Esophagus squamous epithelium (tissue), 4 donors: ENCODE data around the gene AP2M1.

Experiments
- POLR2A ChIP-seq, 4 donors: fragments of 450-650 bp; IDR thresholded peaks; one replicate each; pipeline ENCODE4 v1.6.1; 2017; ENCODE audit warnings: antibody characterized with exemption in 4 of 4, mild to moderate bottlenecking in 4 of 4, moderate library complexity in 3 of 4
- TF ChIP-seq, protein P1 (sequence below), 6 experiments: fragments of 450-650 bp in 4 of 6; fragments of 200-600 bp in 2 of 6; sonication (generic) in 2 of 6; IDR thresholded peaks; one replicate each; pipeline ENCODE4 v1.5.1; 2016 to 2019; ENCODE audit warnings: antibody characterized with exemption in 6 of 6, mild to moderate bottlenecking in 4 of 6, moderate library complexity in 4 of 6

DNA sequence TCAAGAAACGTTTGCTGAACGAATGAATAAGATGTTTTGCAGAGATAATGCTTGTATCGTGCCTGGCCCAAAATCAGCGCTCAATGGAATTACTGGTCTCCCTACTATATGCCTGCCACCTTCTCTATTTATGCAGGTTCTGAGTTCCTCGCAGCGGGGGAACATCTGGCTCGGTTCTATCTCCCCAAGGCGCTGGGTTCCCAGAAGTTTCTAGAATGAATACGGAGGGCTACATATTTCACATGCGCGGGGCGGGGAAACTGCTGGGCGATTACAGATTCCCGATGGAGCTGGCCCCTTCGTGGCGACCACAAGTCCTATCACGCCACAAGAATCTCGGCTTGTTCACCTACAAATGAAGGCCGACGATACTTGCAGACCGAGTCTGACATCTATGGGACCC, 39.9 kb upstream of the AP2M1 start:
- TF ChIP-seq, protein P1, sequence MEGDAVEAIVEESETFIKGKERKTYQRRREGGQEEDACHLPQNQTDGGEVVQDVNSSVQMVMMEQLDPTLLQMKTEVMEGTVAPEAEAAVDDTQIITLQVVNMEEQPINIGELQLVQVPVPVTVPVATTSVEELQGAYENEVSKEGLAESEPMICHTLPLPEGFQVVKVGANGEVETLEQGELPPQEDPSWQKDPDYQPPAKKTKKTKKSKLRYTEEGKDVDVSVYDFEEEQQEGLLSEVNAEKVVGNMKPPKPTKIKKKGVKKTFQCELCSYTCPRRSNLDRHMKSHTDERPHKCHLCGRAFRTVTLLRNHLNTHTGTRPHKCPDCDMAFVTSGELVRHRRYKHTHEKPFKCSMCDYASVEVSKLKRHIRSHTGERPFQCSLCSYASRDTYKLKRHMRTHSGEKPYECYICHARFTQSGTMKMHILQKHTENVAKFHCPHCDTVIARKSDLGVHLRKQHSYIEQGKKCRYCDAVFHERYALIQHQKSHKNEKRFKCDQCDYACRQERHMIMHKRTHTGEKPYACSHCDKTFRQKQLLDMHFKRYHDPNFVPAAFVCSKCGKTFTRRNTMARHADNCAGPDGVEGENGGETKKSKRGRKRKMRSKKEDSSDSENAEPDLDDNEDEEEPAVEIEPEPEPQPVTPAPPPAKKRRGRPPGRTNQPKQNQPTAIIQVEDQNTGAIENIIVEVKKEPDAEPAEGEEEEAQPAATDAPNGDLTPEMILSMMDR (IDR thresholded peaks at IDR 0.05), result no peak
- TF ChIP-seq POLR2A (IDR thresholded peaks at IDR 0.05), result no peak
